Measurements from ENCODE around the gene CAB39L. TPM values are rescaled to one million over a fixed set of nuclear protein-coding genes. Genes with fewer than 3 reads are reported as not detected.

The CAB39L gene
- total RNA-seq, 1 donor from 2014 or later, result 10.7 TPM

- DNase-seq (ENCODE audit: low read depth, low spot score), result no peak
- Mint-ChIP-seq H3K4me3 (no peak overlapping the region), H3K27me3 (ENCODE audit: low read depth) (no peaks in the 10 kb centered on the region), H3K4me1 (peaks cover 10% of the 10 kb centered on the region), H3K36me3 (ENCODE audit: low read depth) (peaks cover 5% of the 10 kb centered on the region), H3K27ac (ENCODE audit: unreplicated experiment) (peak overlapping the region; percentile 94), H3K9me3 (no peaks in the 10 kb centered on the region)
- no peak for TF ChIP-seq CTCF (conservative IDR thresholded peaks at IDR 0.05)
Observed at GRCh38 chr13:49347650-49348385, 96.0 kb downstream of the CAB39L start.

GRCh38 chr13:49346460-49346859 lies 97.4 kb downstream of the CAB39L start:
- H3K36me3 Mint-ChIP-seq (ENCODE audit: low read depth), result peaks cover 5% of the 10 kb centered on the region
- no peak overlapping the region for H3K27ac Mint-ChIP-seq (ENCODE audit: unreplicated experiment)
- peaks cover 10% of the 10 kb centered on the region for H3K4me1 Mint-ChIP-seq
- H3K27me3 Mint-ChIP-seq (ENCODE audit: low read depth), result no peaks in the 10 kb centered on the region
- no peak overlapping the region for H3K4me3 Mint-ChIP-seq
- no peak for TF ChIP-seq CTCF (conservative IDR thresholded peaks at IDR 0.05)
- no peak for DNase-seq (ENCODE audit: low read depth, low spot score)
- H3K9me3 Mint-ChIP-seq, result no peaks in the 10 kb centered on the region

- Mint-ChIP-seq H3K9me3 (no peaks in the 10 kb centered on the region), H3K27ac (ENCODE audit: unreplicated experiment) (no peak overlapping the region), H3K4me1 (peaks cover 8% of the 10 kb centered on the region), H3K36me3 (ENCODE audit: low read depth) (peaks cover 2% of the 10 kb centered on the region), H3K27me3 (ENCODE audit: low read depth) (no peaks in the 10 kb centered on the region), H3K4me3 (no peak overlapping the region)
- no peak for TF ChIP-seq CTCF (conservative IDR thresholded peaks at IDR 0.05)
- no peak for DNase-seq (ENCODE audit: low read depth, low spot score)
Observed at GRCh38 chr13:49343731-49344130, 100.1 kb downstream of the CAB39L start.

- no peak overlapping the region for H3K27ac Mint-ChIP-seq (ENCODE audit: unreplicated experiment)
- no peak for DNase-seq (ENCODE audit: low read depth, low spot score)
- no peaks in the 10 kb centered on the region for H3K9me3 Mint-ChIP-seq
- peaks cover 5% of the 10 kb centered on the region for H3K4me1 Mint-ChIP-seq
- no peaks in the 10 kb centered on the region for H3K27me3 Mint-ChIP-seq (ENCODE audit: low read depth)
- H3K4me3 Mint-ChIP-seq, result no peak overlapping the region
- TF ChIP-seq CTCF (conservative IDR thresholded peaks at IDR 0.05), result no peak
- H3K36me3 Mint-ChIP-seq (ENCODE audit: low read depth), result no peaks in the 10 kb centered on the region
Observed at GRCh38 chr13:49343255-49343654, 100.6 kb downstream of the CAB39L start.

GRCh38 chr13:49342454-49342853 lies 101.4 kb downstream of the CAB39L start:
- DNase-seq (ENCODE audit: low read depth, low spot score), result no peak
- no peaks in the 10 kb centered on the region for H3K27me3 Mint-ChIP-seq (ENCODE audit: low read depth)
- H3K4me1 Mint-ChIP-seq, result peaks cover under 1% of the 10 kb centered on the region
- TF ChIP-seq CTCF (conservative IDR thresholded peaks at IDR 0.05), result no peak
- H3K9me3 Mint-ChIP-seq, result no peaks in the 10 kb centered on the region
- no peaks in the 10 kb centered on the region for H3K36me3 Mint-ChIP-seq (ENCODE audit: low read depth)
- H3K4me3 Mint-ChIP-seq, result no peak overlapping the region
- H3K27ac Mint-ChIP-seq (ENCODE audit: unreplicated experiment), result no peak overlapping the region

Data from neural crest cell (in vitro differentiated cells).